NT2/D1 (cell line): ENCODE data around the gene STRADB.

Source experiments
- SUZ12 ChIP-seq: IDR thresholded peaks from 2 replicates; pipeline ENCODE4 v1.6.1; 2011; ENCODE audit not compliant: insufficient read length, insufficient read depth; ENCODE audit errors: extremely low read depth
- ZNF274 ChIP-seq: IDR thresholded peaks from 2 replicates; pipeline ENCODE4 v1.6.1; 2011; ENCODE audit warnings: mild to moderate bottlenecking, low read depth, low read length

DNA sequence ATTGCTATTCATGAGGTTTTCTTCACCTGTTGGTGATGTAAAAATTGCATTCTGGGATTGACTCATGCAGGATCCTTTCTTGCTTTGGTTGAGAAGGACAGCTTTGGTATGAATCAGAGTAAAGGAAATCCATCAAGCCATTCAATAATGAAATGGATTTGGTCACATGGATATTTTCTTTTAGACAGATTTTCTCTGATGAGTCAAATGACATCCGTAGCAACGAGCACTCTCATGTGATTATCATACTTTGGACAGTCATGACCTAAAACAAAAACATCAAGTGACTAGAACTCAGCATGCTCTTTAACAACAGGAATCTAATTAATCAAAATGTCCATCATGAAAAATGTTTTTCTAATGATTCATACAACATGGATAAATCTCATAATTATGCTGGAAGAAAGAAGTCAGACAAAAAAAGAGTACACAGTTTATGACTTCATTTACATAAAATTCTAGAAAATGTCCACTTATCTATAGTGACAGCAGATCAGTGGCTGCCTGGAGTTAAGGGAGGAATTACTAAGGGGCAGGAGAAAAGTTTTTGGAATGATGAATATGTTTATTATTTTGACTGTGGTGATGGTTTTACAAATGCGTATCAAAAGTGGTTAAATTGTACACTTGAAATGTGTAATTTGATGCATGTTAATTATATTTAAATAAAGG, 31.0 kb upstream of the STRADB start:
- no peak for TF ChIP-seq ZNF274
- no peak for TF ChIP-seq SUZ12
